Measurements from ENCODE around the gene CTDSPL.
A peak's percentile ranks its signal among the peaks of the same experiment; 100 is the strongest.
"Not testable (repeated sequence)": the region's sequence is repeated elsewhere in the genome, so short reads cannot be mapped to it uniquely, and the experiment has no call there.

The CTDSPL gene

DNA sequence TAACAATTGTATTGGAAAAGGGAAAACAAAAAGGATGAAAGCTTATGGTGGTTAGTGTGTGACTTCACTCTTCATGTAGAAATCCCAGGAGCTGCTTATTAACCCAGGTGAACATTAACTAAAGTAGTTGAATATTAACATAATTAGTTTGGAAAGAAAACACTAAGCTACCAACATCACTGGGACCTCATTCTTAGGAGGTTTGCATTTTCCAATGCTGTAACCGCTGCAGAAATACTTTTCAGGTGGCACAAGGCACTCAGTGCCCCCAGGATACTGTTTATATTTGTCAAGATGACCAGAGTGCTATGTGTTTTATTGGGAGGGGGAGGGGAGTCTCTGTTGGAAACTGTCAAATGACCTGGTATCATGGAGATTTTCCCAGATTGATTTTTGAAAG lies 103.0 kb downstream of the CTDSPL start:
- ATAC-seq = no peak
- no peaks in the 10 kb centered on the region for H3K4me1 Mint-ChIP-seq
- no peak overlapping the region for H3K4me3 Mint-ChIP-seq
- no peaks in the 10 kb centered on the region for H3K36me3 Mint-ChIP-seq
- no peak overlapping the region for H3K27ac Mint-ChIP-seq
- H3K27me3 Mint-ChIP-seq = peaks cover 27% of the 10 kb centered on the region
- H3K9me3 Mint-ChIP-seq = no peaks in the 10 kb centered on the region

DNA sequence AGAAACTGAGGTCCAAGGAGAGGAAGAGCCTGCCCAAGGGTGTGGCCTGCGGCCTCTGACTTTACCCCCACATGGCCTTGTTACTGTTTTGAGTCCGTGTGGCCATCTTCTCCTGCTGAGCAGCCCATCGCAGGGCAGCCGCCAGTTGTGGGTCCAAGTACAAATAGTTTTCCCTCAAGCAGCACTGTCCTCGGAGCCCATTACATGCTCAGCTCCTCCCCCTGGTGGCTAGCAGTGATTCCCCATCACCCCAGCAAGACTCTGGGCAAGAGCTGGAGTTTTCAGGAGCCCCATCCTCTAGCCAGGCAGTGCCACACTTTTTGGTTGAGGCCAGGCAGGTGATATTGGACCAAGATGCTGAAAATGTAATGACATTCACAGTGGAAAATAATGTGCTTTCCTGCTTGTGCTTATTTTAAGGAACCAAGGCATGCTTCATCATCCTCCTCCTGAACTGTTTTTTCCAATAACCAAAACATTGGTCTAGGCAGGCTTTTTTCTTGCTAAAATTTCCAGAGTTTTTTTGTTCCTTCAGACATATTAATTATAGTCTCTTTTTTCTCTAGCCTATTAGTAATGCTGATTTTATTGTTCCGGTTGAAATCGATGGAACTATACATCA lies 105.7 kb downstream of the CTDSPL start:
- no peaks in the 10 kb centered on the region for H3K36me3 Mint-ChIP-seq
- H3K4me1 Mint-ChIP-seq = no peaks in the 10 kb centered on the region
- H3K27ac Mint-ChIP-seq = no peak overlapping the region
- no peak overlapping the region for H3K4me3 Mint-ChIP-seq
- peak; percentile 62 for ATAC-seq
- no peaks in the 10 kb centered on the region for H3K9me3 Mint-ChIP-seq
- peaks cover 36% of the 10 kb centered on the region for H3K27me3 Mint-ChIP-seq

DNA sequence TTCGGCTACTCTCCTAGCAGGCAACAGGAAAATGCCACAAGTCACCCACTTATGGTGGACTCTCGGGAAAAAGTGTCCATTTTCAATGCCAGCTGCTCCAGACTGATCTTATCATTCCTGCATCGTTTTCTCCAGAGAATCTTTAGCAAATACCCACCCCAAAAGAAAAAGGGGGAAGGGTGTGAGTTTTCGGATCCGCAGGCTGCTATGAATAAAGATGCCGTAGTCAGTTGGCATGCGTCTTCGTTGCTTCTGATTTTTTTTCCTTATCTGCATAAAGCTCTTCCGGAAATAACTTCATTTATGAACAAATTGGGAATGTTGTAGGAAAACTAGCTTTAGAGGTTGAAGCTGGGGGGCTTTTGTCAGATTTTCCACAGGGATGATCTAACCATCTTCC lies 106.5 kb downstream of the CTDSPL start:
- no peaks in the 10 kb centered on the region for H3K4me1 Mint-ChIP-seq
- no peaks in the 10 kb centered on the region for H3K9me3 Mint-ChIP-seq
- ATAC-seq = no peak
- H3K4me3 Mint-ChIP-seq = no peak overlapping the region
- peaks cover 36% of the 10 kb centered on the region for H3K27me3 Mint-ChIP-seq
- H3K36me3 Mint-ChIP-seq = no peaks in the 10 kb centered on the region
- H3K27ac Mint-ChIP-seq = no peak overlapping the region

DNA sequence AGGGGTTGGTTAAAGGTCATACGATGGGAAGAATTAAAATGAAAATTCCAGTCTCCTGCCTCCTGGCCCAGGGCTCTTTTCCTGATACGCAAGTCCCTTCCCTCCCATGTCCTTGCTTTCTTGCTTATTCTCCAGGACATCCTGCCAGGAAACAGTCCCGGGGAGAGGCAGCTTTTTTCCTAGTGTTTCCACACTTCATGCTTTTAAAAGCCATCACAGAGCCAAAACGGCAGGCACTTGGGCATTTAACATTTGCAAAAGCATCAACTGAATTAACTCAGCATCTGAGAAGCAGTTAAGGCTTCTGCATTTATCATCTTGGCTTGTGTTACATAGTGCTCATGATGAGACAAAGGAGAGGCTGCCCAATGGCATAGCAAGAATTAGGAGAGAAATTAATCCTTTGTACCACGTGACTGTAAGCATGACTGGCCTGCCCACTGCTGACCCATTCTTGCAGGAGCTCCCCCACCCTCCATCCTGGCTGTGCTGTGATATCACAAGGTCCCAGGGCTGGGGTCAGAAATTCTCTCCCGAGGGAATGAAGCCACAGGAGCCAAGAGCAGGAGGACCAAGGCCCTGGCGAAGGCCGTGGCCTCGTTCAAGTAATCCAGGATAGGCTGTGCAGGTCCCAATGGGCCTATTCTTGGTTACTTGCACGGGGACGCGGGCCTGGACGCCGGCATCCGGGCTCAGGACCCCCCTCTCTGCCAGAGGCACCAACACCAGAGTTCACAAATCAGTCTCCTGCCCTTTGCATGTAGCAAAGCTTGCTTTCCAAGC lies 107.3 kb downstream of the CTDSPL start:
- no peaks in the 10 kb centered on the region for H3K9me3 Mint-ChIP-seq
- no peak overlapping the region for H3K27ac Mint-ChIP-seq
- H3K4me1 Mint-ChIP-seq = no peaks in the 10 kb centered on the region
- no peak overlapping the region for H3K4me3 Mint-ChIP-seq
- H3K36me3 Mint-ChIP-seq = no peaks in the 10 kb centered on the region
- H3K27me3 Mint-ChIP-seq = peaks cover 36% of the 10 kb centered on the region
- ATAC-seq = no peak

DNA sequence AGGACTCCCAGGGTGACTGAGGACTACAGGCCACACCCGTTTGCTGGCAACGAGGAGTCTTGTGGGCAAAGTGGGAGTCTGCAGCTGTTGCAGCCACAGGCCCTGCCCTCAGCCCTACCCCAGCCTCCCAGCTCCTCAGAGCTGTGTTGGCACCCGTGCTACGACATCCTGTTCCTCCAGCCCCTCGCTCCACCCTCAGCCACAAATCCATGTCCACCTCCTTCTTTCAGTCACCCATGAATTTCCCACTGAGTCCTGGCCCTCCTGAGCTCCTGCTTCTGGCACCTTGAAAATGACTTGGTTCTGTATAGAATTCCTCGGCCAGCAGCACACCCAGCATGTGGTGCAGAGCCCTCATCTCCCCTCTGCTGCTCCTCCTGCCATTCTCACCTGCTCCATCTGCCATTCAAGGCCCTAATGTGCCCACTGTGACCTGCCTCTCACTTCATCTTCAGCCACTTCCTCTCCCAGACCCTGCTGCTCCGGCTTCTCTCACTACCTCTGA lies 108.0 kb downstream of the CTDSPL start:
- Mint-ChIP-seq H3K36me3 (no peaks in the 10 kb centered on the region), H3K4me1 (peaks cover 3% of the 10 kb centered on the region), H3K27me3 (peaks cover 36% of the 10 kb centered on the region), H3K4me3 (no peak overlapping the region), H3K27ac (peak overlapping the region; percentile 2), H3K9me3 (no peaks in the 10 kb centered on the region)
- ATAC-seq = no peak

DNA sequence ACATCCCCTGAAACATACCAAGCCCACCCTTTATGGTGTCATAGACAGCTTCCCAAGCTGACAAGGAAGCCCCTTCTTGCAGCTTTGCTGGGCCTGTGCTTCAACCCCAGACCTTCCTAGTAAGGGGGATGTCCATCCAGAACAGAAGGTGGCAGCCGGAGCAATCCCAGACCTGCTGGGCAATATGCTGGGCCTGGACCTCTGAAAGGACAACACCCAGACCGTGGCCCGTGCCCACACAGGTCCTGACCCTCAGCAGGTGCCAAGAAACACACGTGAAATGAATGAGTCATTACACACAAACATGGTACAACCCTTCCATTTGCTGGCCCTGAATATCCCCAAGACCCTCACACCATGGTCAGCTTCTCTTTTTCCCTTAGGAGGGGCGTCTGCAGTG lies 109.1 kb downstream of the CTDSPL start:
- H3K27ac Mint-ChIP-seq = no peak overlapping the region
- H3K36me3 Mint-ChIP-seq = no peaks in the 10 kb centered on the region
- no peak overlapping the region for H3K4me3 Mint-ChIP-seq

DNA sequence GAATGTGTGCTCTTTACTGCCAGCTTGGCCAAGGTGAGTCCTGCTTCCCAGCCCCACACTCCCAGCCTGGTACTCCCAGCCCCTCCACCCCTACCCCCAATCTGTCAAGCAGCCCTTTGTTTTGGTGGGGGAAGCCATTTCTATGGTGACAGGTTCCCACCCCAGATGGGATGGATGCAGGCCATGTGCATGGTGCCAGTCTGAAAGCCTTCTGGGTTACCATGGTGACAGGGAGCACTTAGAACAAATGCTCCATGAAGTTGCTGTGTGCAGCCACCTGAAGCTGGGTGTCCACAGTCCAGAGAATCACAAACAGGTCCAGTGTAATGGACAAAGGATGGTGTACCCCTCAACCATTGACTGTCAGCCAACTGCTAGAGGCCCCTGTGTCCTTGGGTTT lies 109.8 kb downstream of the CTDSPL start:
- Mint-ChIP-seq H3K9me3 (no peaks in the 10 kb centered on the region), H3K36me3 (no peaks in the 10 kb centered on the region), H3K4me1 (peaks cover 6% of the 10 kb centered on the region), H3K27ac (no peak overlapping the region), H3K4me3 (no peak overlapping the region), H3K27me3 (peaks cover 31% of the 10 kb centered on the region)
- ATAC-seq = no peak

More for the DNA sequence above, 109.1 kb downstream of the CTDSPL start:
- ATAC-seq = no peak
- Mint-ChIP-seq H3K9me3 (no peaks in the 10 kb centered on the region), H3K4me1 (peaks cover 6% of the 10 kb centered on the region), H3K27me3 (peaks cover 36% of the 10 kb centered on the region)

DNA sequence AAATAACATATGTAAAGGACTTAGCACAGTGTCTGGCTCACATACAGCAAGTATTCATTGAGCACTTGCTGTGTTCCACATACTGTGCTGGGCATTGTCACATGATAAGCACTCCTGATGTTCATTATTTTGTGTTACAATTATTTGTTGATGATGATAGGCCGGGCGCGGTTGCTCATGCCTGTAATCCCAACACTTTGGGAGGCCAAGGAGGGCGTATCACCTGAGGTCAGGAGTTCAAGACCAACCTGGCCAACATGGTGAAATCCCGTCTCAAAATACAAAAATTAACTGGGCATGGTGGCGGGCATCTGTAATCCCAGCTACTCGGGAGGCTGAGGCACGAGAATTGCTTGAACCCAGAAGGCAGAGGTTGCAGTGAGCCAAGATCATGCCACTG lies 110.4 kb downstream of the CTDSPL start:
- not testable (repeated sequence) for H3K9me3 Mint-ChIP-seq

DNA sequence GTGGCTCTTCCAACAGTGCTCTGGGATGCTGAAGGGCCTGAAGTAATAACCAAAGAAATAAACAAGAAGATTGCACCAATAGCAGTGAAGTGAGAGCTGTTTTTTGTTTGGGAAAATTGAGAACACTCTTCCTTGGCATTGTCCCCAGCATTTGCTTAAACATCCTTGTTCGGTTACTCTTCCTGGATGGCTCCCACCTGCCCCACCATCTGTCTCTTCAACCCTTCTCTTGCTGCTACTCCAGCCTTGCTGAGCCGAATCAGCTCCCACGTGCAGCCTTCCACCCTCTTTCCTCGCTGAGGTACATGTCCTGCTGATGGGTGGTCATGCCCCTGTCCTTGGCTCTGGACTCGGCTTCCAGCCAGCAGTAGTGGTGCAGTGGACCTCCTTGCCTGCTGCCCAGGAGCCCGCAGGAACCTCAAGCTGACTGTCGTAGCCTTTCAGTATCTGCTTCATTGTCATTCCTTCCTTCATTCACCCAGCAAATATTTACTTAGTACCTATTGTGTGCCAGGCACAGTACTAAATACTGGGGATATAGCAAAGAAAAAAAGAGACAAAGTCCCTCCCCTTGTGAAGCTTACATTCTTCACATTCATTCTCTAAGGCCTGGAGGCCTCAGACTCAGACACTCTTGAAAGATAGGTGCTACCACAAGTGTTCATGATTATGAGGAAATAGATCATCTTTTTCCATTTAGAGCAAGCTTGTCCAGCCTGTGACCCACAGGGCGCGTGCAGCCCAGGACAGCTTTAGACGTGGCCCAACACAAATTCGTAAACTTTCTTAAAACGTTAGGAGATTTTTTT lies 111.8 kb downstream of the CTDSPL start:
- Mint-ChIP-seq H3K4me3 (no peak overlapping the region), H3K36me3 (no peaks in the 10 kb centered on the region), H3K27ac (no peak overlapping the region), H3K4me1 (peaks cover 6% of the 10 kb centered on the region), H3K27me3 (peaks cover 17% of the 10 kb centered on the region), H3K9me3 (no peaks in the 10 kb centered on the region)
- ATAC-seq = no peak

More for the DNA sequence above, 110.4 kb downstream of the CTDSPL start:
- H3K27ac Mint-ChIP-seq, H3K4me1 Mint-ChIP-seq, H3K36me3 Mint-ChIP-seq, H3K4me3 Mint-ChIP-seq, ATAC-seq: not testable (repeated sequence)
- peaks cover 25% of the 10 kb centered on the region for H3K27me3 Mint-ChIP-seq

DNA sequence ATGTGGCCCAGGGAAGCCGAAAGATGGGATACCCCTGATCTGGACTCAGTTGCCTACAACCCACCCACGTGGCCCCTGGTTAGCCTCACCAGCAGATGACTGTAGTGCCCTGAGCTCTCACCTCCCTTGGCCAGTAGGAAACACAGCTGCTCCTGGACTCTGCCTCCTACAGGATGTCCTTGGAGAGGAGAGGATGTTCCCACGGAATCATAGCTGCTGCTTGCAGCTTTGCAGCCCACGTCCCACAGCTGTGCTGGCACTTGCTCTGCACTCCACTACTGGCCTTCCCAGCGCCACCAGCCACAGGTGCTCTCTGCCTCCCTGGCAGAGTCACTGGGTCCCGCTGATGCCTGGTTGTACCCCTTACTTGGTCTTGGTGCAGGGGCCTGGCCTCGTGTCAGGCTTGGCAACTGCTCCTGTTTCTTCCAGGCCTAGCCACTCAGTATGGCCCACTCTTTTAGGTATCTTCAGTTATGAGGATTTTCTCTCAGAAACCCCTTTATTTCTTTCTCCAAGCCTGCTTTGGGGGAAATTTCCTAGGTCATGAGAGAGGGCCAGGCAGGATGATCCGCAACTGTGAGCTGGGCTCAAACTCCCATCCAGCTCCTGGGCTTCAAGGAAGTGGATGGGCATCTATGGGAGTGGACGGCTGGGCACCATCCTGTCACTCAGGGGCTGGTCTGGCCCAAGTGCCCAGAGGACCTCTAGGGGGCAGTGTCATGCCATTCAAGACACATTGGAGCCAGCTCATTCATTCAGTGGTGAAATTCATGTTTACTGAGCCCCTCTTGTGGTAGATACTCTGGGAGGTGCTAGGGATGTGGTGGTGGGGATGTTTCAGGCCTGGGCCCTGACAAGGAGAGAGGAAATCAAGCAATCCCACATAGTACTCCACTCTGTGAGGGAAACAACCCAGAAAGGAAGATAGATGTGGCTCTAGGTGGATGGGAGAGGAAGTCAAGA lies 112.7 kb downstream of the CTDSPL start:
- Mint-ChIP-seq H3K27me3 (peaks cover 11% of the 10 kb centered on the region), H3K9me3 (no peaks in the 10 kb centered on the region), H3K36me3 (no peaks in the 10 kb centered on the region), H3K4me1 (peaks cover 6% of the 10 kb centered on the region), H3K4me3 (no peak overlapping the region), H3K27ac (no peak overlapping the region)
- peak; percentile 88 for ATAC-seq

DNA sequence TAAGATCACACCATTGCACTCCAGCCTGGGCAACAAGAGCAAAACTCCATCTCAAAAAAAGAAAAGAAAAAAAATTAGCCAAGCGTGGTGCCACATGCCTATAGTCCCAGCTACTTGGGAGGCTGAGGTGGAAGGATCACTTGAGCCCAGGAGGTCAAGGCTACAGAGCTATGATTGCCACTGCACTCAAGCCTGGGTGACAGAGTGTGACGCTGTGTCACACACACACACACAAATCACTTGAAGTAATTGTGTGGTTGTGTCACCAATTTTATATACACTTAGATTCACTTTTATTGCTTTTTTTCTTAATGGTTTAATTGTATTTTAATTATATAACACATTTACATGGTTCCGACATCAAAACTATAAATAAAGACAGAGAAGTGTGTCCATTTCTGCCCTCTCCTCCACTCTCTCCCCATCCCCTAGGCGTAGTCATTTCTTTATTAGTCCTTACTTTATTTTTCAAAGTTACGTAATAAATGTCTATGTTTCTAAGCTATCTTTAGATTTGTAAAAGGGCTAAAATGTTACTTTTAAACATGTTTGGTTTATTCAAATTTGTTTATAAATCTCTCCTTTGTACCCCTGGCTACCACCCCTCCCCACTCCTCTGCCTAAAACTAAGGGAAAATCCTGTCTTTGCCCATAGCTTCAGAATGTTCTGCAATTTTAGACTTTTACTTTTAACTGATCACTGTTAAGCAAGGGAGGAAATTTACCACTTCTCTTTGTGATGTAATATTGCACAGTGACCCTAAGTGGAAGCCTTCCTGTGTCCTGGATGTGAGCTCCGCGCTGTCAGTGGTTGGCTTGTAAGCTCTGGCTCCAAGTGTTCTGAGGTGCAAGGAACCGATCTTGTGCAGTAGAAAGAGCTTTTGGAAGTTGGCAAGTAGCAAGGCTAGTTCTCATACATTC lies 118.1 kb downstream of the CTDSPL start:
- H3K36me3 Mint-ChIP-seq = no peaks in the 10 kb centered on the region
- no peak overlapping the region for H3K27ac Mint-ChIP-seq
- no peak for ATAC-seq
- no peaks in the 10 kb centered on the region for H3K9me3 Mint-ChIP-seq
- H3K4me1 Mint-ChIP-seq = peaks cover 2% of the 10 kb centered on the region
- peaks cover 7% of the 10 kb centered on the region for H3K27me3 Mint-ChIP-seq
- no peak overlapping the region for H3K4me3 Mint-ChIP-seq

DNA sequence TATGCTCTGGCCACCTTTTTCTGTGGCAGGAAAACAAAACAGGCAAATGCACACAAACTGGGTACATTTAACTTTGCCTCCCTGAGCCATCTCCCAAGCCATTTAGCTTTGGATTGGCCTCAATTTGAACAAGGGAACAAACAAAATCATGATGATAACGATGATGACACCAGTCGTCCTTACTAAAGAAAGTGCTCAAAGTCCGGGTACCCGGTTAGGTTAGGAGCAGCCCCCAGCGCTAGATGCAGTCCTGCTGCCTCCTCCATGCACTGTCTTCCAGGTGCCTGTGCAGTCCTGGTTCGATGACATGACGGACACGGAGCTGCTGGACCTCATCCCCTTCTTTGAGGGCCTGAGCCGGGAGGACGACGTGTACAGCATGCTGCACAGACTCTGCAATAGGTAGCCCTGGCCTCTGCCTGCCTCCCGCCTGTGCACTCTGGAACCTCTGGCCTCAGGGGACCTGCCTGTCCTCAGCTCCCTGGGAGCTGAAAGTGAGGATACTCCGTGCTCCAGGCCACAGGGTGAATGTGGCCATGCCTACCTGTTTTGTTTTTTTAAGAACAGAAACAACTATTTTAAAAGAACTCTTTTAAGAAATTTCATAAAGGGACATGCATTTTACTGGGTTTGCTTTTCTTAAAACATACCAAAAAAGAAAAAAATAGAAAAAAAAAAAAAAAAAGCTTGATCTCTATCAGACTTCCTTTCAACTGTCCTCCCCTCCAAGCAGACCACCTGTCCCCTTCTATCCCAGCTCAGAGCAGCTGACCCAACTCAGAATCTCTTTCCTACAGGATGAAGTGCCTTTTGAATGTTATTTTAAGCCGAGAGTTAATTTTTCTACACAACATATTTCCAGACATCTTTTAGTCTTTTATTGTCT lies 119.0 kb downstream of the CTDSPL start:
- Mint-ChIP-seq H3K9me3 (no peaks in the 10 kb centered on the region), H3K4me3 (no peak overlapping the region), H3K36me3 (no peaks in the 10 kb centered on the region), H3K4me1 (no peaks in the 10 kb centered on the region), H3K27me3 (peaks cover 16% of the 10 kb centered on the region), H3K27ac (no peak overlapping the region)
- no peak for ATAC-seq

DNA sequence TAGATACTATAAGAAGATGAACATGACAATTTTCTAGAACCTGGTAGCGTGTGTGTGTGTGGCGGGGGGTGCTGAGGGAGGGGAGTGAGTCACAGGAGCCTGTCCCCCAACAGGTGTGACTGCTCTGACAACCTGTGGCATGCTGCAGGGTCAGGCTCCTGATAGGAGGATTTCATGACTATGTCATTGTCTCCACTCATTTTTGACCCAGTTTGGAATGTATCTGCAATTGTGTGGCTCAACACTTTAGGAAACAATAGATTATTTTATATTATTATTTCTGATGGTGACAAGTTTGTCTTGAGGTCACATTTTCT lies 119.6 kb downstream of the CTDSPL start:
- no peak overlapping the region for H3K4me3 Mint-ChIP-seq
- H3K27ac Mint-ChIP-seq = no peak overlapping the region
- H3K4me1 Mint-ChIP-seq = no peaks in the 10 kb centered on the region
- peaks cover 17% of the 10 kb centered on the region for H3K27me3 Mint-ChIP-seq
- no peaks in the 10 kb centered on the region for H3K36me3 Mint-ChIP-seq
- ATAC-seq = no peak
- H3K9me3 Mint-ChIP-seq = no peaks in the 10 kb centered on the region
